22Rv1 (cell line): ENCODE measurements around the gene NECAB2.

Experiments
- H3K27ac ChIP-seq: fragments of 450-650 bp; 2 replicates; pipeline ENCODE4 v1.5.1; 2017
- ZFX ChIP-seq: fragments of 450-650 bp; IDR thresholded peaks from 2 replicates; pipeline ENCODE4 v1.6.1; 2017; ENCODE audit warnings: antibody characterized with exemption, borderline replicate concordance
- TF ChIP-seq, protein P1 (sequence below): fragments of 450-650 bp; IDR thresholded peaks from 2 replicates; pipeline ENCODE4 v1.5.1; 2017; ENCODE audit warnings: mild to moderate bottlenecking

The NECAB2 gene

DNA sequence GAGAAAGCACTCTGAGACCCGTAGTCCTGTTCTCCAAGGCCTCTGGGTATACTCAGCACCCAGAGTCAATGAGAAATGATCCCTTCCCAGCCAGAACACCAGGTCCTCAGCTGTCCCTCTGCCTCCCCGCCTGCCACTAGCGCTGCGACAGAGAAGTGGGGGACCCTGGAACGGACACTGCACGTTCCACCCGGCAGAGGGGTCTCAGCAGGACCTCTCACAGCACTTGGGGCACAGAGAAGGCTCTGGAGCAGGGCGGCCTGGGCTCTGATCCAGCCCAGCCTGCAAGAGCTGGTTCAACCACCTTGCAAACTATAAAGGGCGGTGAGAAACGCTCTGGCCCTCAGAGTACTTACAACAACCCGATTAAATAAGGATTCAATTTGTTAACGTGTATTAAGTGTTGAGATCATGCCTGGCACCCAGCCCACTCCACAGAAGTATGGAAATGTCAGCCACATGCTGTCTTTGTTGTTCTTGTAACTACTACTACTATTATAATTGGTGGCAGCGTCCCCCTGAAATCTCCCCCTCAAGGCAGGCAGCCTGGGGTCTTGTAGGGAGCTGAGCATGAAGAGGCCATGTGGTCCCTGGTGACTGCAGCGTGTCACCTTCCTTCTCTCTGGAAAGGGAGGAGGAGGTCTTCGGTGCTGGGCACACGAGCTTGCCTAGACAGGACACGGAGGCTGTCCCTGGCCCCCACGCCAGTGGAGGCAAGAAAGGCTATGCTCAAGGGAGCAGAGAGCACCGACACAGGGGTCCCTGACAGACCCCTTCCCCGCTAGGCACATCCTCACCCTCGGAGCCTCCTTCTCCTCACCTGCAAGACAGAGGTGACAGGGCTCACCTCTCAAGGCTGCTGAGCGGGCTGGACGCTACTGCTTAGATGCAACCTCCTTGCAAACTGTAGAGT, 12.6 kb upstream of the NECAB2 start:
- no peak for TF ChIP-seq ZFX
- TF ChIP-seq, protein P1, sequence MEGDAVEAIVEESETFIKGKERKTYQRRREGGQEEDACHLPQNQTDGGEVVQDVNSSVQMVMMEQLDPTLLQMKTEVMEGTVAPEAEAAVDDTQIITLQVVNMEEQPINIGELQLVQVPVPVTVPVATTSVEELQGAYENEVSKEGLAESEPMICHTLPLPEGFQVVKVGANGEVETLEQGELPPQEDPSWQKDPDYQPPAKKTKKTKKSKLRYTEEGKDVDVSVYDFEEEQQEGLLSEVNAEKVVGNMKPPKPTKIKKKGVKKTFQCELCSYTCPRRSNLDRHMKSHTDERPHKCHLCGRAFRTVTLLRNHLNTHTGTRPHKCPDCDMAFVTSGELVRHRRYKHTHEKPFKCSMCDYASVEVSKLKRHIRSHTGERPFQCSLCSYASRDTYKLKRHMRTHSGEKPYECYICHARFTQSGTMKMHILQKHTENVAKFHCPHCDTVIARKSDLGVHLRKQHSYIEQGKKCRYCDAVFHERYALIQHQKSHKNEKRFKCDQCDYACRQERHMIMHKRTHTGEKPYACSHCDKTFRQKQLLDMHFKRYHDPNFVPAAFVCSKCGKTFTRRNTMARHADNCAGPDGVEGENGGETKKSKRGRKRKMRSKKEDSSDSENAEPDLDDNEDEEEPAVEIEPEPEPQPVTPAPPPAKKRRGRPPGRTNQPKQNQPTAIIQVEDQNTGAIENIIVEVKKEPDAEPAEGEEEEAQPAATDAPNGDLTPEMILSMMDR = no peak
- no peak overlapping the region for H3K27ac ChIP-seq

- no peak for TF ChIP-seq ZFX
- TF ChIP-seq, protein P1 = peak; percentile 91
- H3K27ac ChIP-seq = no peak overlapping the region
Observed at GRCh38 chr16:83956336-83957289, 11.4 kb upstream of the NECAB2 start.

GRCh38 chr16:83957296-83957855, 10.7 kb upstream of the NECAB2 start:
- TF ChIP-seq, protein P1 = no peak
- TF ChIP-seq ZFX = no peak

DNA sequence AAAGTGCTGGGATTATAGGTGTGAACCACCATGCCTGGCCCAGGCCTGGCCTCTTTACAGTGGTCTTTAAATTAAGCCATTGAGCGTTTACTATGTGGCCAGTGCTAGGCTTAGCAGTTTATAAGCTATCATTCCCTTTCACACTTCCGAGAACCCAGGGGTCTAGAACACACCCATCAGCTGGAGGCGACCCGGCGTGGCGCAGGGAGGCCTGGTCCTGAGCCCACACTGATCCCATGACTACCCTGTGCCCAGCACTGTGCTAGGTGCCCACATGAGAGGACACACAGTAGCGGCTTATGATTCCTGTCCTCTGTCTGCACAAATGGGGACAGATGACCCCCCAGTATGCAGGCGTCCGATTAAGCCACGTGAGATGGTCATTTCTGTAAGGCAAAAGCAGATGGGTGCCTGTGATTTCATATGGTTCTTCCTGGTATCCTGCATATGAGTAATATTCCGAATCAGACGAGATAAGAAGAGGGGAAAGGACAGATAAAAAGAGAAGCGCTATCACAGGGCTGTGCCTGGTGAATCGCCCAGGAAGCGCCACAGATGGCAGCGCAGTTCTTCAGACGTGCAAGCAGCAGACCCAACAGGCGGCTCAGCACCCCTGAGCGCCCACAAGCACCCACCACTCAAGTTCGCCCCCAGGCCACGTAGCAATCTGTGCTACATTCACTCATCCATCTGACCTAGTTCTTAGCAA, 9.8 kb upstream of the NECAB2 start:
- no peak overlapping the region for H3K27ac ChIP-seq
- TF ChIP-seq ZFX = no peak
- TF ChIP-seq, protein P1 = no peak

More at GRCh38 chr16:83957296-83957855, 10.7 kb upstream of the NECAB2 start:
- no peak overlapping the region for H3K27ac ChIP-seq

DNA sequence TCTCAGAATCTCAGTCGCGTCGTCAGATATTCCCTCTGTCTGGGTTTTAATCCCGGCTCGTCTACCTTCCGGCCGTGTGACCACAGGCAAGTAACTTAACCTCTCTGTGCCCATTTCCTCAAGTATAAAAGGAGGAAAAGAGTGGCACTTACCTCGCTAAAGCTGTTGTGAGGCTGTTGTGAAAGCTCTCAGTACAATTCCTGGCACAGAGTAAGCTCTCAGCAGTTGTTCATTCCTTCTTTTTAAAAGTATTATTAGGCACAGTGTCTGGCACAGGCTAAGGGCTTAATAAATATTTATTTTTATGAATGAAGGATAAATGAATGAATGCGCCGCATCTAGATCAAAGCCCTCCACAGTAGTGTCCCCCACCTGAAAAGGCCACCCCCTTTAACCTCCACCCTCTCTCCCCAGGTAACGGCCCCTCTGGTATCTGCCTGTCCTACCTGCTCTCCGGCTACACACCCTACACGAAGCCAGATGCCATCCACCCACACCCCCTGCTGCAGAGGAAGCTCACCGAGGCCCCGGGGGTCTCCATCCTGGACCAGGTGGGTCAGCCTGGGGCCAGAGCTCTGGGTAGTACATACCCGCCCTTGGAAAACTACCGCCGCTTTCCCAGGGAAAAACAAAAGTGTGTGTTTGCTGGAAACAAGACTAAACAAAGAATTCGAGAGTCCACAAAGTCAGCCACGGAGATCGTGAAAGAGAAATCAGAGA, 9.0 kb upstream of the NECAB2 start:
- TF ChIP-seq ZFX = no peak
- TF ChIP-seq, protein P1 = no peak
- no peak overlapping the region for H3K27ac ChIP-seq
